ENCODE results near the gene OCA2.

GRCh38 chr15:28014623-28015200 is 84.4 kb downstream of the OCA2 start:
- TF ChIP-seq CTCF (IDR thresholded peaks at IDR 0.05; ENCODE audit: low read length), result no peak
- no peak for TF ChIP-seq EZH2 (optimal IDR thresholded peaks at IDR 0.05; ENCODE audit: low read depth, low read length)
- no peak for TF ChIP-seq EZH2phosphoT487 (IDR thresholded peaks at IDR 0.05; ENCODE audit: low read length)
